SK-N-SH treated with all-trans-retinoic acid at 6 μM for 48 hours (cell line): ENCODE data around the gene GALNT11.
"Not testable (repeated sequence)": the region's sequence is repeated elsewhere in the genome, so short reads cannot be mapped to it uniquely, and the experiment has no call there.

ENCODE experiments used
- ARNTL ChIP-seq: fragments of 450-650 bp; formaldehyde crosslinking; IDR thresholded peaks from 2 replicates; pipeline ENCODE4 v1.5.0; 2020; ENCODE audit warnings: low read depth, mild to moderate bottlenecking, moderate library complexity, borderline replicate concordance
- CSDC2 ChIP-seq: fragments of 250-450 bp; sonication (Bioruptor Pico); IDR thresholded peaks from 2 replicates; pipeline ENCODE4 v1.5.0; 2020; ENCODE audit warnings: mild to moderate bottlenecking, moderate library complexity
- ESRRG ChIP-seq: fragments of 250-450 bp; sonication (Bioruptor Pico); IDR thresholded peaks from 2 replicates; pipeline ENCODE4 v1.6.1; 2021; ENCODE audit warnings: mild to moderate bottlenecking
- GLIS3 ChIP-seq: fragments of 250-450 bp; sonication (Bioruptor Pico); IDR thresholded peaks from 2 replicates; pipeline ENCODE4 v1.5.0; 2020; ENCODE audit warnings: mild to moderate bottlenecking, moderate library complexity
- ISL1 ChIP-seq: fragments of 250-450 bp; sonication (Bioruptor Pico); IDR thresholded peaks from 2 replicates; pipeline ENCODE4 v2.1.2; 2022; ENCODE audit warnings: mild to moderate bottlenecking, moderate library complexity
- OSR1 ChIP-seq: fragments of 250-450 bp; sonication (Bioruptor Pico); IDR thresholded peaks from 2 replicates; pipeline ENCODE4 v1.8.0; 2022; ENCODE audit warnings: moderate library complexity, mild to moderate bottlenecking, inconsistent platforms
- SNAI2 ChIP-seq: fragments of 250-450 bp; sonication (Bioruptor Pico); IDR thresholded peaks from 2 replicates; pipeline ENCODE4 v1.5.0; 2020; ENCODE audit warnings: mild to moderate bottlenecking, moderate library complexity
- TCF4 ChIP-seq: fragments of 250-450 bp; sonication (Bioruptor Pico); IDR thresholded peaks from 2 replicates; pipeline ENCODE4 v1.8.0; 2021; ENCODE audit warnings: mild to moderate bottlenecking, moderate library complexity, borderline replicate concordance
- TOX ChIP-seq: fragments of 250-450 bp; sonication (Bioruptor Pico); IDR thresholded peaks from 2 replicates; pipeline ENCODE4 v1.8.0; 2021; ENCODE audit warnings: mild to moderate bottlenecking, moderate library complexity, borderline replicate concordance
- ZFP30 ChIP-seq: fragments of 450-650 bp; formaldehyde crosslinking; IDR thresholded peaks from 2 replicates; pipeline ENCODE4 v1.5.0; 2022; ENCODE audit warnings: mild to moderate bottlenecking, moderate library complexity
- ZNF8 ChIP-seq: fragments of 450-650 bp; formaldehyde crosslinking; IDR thresholded peaks from 2 replicates; pipeline ENCODE4 v1.5.0; 2020; ENCODE audit warnings: mild to moderate bottlenecking, moderate library complexity
- TF ChIP-seq, protein P1 (sequence below): fragments of 250-450 bp; sonication (Bioruptor Pico); IDR thresholded peaks from 2 replicates; pipeline ENCODE4 v1.8.0; 2020; ENCODE audit warnings: mild to moderate bottlenecking, moderate library complexity, borderline replicate concordance
- TF ChIP-seq, protein P2 (sequence below): fragments of 250-450 bp; sonication (Bioruptor Pico); IDR thresholded peaks from 2 replicates; pipeline ENCODE4 v1.5.0; 2020; ENCODE audit warnings: mild to moderate bottlenecking, moderate library complexity

DNA sequence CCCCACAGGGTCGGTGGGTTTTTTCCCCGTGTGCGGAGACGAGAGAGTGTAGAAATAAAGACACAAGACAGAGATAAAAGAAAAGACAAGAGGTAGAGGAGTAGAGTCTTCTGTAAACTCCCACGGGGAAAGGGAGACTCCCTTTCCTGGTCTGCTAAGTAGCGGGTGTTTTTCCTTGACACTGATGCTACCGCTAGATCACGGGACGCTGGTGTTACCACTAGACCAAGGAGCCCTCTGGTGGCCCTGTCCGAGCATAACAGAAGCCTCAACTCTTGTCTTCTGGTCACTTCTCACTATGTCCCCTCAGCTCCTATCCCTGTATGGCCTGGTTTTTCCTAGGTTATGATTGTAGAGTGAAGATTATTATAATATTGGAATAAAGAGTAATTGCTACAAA, 4.6 kb downstream of the GALNT11 start:
- not testable (repeated sequence) for TF ChIP-seq SNAI2 (CRISPR knock-in tag); ZNF8; OSR1; TOX (CRISPR knock-in tag); TCF4; ARNTL (CRISPR knock-in tag); GLIS3 (CRISPR knock-in tag); CSDC2 (CRISPR knock-in tag); ZFP30 (CRISPR knock-in tag); ESRRG (CRISPR knock-in tag); ISL1
- TF ChIP-seq, protein P1, sequence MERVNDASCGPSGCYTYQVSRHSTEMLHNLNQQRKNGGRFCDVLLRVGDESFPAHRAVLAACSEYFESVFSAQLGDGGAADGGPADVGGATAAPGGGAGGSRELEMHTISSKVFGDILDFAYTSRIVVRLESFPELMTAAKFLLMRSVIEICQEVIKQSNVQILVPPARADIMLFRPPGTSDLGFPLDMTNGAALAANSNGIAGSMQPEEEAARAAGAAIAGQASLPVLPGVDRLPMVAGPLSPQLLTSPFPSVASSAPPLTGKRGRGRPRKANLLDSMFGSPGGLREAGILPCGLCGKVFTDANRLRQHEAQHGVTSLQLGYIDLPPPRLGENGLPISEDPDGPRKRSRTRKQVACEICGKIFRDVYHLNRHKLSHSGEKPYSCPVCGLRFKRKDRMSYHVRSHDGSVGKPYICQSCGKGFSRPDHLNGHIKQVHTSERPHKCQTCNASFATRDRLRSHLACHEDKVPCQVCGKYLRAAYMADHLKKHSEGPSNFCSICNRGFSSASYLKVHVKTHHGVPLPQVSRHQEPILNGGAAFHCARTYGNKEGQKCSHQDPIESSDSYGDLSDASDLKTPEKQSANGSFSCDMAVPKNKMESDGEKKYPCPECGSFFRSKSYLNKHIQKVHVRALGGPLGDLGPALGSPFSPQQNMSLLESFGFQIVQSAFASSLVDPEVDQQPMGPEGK (CRISPR knock-in tag), result not testable (repeated sequence)
- TF ChIP-seq, protein P2, sequence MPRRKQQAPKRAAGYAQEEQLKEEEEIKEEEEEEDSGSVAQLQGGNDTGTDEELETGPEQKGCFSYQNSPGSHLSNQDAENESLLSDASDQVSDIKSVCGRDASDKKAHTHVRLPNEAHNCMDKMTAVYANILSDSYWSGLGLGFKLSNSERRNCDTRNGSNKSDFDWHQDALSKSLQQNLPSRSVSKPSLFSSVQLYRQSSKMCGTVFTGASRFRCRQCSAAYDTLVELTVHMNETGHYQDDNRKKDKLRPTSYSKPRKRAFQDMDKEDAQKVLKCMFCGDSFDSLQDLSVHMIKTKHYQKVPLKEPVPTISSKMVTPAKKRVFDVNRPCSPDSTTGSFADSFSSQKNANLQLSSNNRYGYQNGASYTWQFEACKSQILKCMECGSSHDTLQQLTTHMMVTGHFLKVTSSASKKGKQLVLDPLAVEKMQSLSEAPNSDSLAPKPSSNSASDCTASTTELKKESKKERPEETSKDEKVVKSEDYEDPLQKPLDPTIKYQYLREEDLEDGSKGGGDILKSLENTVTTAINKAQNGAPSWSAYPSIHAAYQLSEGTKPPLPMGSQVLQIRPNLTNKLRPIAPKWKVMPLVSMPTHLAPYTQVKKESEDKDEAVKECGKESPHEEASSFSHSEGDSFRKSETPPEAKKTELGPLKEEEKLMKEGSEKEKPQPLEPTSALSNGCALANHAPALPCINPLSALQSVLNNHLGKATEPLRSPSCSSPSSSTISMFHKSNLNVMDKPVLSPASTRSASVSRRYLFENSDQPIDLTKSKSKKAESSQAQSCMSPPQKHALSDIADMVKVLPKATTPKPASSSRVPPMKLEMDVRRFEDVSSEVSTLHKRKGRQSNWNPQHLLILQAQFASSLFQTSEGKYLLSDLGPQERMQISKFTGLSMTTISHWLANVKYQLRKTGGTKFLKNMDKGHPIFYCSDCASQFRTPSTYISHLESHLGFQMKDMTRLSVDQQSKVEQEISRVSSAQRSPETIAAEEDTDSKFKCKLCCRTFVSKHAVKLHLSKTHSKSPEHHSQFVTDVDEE (CRISPR knock-in tag), result not testable (repeated sequence)
